ENCODE data around the gene THAP7.

Gene THAP7

DNA sequence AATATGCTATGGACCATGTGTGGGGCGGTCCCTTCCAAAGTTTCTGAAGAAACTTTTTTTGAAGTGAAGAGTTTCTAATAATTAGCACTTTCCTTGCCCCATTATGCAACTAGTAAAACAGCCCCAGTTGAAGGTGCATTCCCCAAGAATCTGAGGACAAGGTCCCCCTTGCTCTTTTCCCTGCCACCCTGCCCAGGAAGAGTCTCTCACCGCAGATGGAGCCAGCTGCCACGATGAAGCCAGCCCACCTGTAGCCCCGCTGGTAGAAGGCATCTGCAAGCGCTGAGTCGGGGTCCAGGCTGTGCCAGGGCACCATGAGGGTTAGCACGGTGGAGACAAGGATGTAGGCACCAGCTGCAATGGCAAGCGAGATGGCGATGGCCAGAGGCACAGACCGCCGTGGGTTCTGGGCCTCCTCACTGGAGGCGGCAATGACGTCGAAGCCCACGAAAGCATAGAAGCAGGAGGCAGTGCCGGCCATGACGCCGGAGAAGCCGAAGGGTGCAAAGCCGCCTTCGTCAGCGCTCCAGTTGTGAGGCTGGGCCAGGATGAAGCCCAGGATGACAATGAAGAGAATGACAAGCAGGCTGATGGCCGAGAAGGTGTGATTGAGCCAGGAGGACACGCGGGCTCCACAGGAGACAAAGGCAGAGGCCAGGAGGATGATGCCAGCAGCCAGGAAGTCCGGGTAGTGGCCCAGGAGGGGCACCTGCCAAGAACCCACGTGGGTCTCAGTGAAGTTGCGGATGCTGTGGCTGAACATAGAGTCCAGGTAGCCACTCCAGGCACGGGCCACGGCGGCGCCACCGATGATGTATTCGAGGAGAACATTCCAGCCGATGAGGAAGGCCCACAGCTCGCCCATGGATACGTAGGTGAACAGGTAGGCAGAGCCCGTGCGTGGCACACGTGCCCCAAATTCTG is 29.0 kb upstream of the THAP7 start:
- DNase-seq, result no peak

DNA sequence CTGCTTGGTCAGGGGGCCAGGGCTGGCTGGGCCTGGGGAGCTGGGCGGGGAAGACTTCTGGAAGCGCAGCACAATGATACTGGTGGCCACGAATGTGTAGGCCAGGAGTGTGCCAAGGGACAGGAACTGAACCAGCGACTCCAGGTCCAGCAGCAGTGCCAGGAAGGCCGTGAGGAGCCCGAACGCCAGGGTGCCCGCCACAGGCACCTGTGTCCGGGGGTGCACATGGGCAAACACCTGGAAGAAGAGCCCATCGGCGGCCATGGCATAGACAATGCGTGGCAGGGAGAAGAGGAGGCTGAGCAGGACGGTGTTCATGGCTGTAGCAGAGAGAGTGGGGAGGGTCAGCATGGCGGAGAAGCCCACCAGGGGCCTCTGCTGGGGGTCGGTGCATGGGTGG is 28.1 kb upstream of the THAP7 start:
- DNase-seq, result no peak

DNA sequence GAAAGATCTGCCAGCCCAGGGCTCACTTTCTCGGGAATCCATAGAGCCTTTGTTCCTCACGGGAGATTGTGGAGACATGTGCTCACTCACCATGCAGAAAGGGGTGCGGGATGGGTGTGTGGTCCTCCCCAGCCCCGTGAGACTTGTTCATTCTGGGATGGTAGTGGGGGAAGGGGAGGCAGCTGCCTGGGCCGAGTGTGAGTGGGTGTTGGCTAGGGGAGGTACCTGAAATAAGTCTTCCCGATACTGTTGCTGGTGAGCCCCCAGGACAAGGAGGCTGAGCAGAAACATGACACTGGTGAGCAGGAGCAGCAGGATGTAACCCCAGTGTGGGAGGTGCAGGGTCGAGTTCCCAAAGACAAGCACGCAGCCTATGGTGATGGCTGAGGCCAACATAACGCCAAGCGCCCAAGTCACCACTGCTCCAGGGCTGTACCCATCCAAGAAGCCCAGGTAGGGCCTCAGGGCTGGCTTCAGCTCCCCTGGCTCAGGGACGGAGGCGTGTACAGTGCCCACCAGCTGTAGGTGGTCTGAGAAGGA is 27.6 kb upstream of the THAP7 start:
- DNase-seq, result no peak

DNA sequence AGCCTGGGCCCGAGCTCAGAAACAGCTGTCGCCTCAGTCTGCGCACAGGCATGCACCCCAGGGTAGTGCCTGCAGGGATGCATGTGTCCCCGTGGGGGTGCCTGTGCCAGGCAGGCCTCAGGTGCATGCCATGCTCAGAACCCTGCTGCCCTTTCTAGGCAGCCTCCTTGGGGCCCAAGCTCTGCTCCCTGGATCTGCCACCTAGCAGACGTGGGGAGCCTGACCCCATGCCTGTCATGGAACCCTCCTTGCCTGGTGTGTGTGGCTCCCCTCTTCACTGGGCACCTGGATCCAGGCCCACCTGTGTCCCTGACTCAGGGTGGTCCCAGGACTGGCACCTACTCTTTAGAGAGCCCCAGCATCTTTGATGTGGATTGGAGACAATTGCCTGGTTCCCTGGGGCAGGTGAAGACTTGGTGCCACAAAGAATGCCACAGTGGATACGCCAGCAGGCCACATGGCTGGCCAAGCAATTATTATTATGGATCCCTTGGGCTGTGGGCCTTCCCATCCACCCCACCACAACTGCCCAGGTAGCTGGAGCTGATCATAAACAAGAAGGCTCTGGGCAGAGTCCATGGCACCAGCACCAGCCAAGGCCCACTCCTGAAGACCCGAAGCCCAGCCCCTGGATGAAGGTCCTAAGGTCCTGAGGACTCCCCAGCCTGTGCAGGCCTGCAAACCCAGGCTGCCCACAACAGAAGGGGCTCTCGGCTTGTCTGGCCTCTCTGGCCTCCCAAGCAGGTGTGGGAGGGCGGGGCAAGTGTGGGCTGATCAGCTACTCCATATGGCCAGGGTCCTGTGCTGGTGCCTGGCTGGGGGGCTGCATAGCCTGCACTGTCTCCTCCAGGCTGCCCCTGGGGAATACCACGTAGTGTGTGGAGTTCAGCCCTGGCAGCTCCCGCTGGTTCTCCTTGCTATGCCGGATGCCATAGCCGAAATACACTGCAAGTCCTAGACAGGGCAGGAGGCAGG is 26.6 kb upstream of the THAP7 start:
- no peak for DNase-seq

DNA sequence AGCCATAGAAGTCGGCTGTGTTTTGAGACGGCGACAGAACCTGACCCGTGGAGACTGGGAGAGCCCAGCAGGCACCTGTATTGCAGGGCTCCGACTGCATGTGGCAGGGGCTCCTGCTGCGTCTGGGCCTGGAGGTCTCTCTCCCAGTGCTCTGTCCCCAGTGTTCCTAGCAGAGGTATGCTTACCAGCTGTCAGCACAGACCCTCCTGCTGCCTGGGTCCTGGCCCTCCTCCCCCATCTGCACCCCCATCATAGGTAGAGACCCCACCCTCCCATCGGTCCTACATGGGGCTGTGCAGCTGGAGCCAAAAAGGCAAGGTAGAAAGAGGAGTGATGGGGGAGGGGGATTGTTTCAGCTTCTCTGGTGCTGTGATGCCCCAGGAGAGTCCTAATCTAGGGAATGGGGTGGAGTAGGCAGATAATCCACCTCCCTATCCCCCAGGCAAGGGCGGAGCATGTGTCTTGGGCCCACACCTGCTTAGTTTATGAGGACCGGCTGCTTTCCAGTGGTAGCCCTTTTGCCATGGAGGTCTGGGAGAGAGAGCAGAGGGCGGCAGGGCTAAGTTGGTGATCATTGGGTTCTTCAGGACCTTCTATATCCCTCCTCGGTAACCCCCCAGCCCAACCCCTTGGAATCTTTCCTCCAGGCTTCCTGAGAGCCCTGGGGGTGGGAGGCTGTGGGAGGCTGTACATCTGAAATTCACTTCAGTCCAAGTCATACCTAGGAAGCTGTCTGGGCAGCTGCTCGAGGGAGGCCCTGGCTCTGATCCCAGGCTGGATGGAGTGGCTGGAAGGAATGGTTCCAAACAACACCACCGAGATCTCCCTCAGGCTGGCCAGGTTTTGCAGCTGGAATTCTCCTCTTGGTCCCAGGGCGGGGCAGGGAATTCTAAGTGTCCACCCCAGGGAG is 25.1 kb upstream of the THAP7 start:
- no peak for DNase-seq

DNA sequence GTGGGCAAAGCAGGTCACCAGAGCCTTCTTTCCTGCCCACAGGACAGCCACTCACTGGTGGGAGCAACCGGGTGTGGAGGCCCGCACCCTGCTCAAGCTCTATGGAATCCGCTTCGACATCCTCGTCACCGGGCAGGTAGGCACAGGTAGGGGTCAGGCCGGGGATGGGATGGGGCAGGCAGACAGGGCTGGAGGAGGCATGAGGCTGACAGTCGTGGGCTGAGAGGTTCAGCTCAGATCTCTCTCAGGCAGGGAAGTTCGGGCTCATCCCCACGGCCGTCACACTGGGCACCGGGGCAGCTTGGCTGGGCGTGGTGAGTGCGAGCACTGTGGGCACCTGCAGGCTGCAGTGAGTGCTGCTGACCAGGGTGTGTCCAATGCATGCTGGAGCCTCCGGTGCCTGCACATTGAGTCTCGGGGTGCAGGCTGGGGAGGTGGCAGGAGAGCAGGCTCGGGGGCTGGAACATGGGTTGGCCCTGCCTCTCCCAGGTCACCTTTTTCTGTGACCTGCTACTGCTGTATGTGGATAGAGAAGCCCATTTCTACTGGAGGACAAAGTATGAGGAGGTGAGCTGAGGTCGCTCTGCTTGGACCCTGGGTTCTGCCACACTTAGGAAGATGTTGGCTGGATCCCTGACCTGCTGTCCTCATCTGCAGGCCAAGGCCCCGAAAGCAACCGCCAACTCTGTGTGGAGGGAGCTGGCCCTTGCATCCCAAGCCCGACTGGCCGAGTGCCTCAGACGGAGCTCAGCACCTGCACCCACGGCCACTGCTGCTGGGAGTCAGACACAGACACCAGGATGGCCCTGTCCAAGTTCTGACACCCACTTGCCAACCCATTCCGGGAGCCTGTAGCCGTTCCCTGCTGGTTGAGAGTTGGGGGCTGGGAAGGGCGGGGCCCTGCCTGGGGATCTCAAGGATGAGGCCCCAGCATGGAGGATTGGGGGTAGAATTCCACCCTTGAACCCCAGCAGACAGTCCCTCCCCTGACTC is 24.1 kb upstream of the THAP7 start:
- DNase-seq, result no peak

DNA sequence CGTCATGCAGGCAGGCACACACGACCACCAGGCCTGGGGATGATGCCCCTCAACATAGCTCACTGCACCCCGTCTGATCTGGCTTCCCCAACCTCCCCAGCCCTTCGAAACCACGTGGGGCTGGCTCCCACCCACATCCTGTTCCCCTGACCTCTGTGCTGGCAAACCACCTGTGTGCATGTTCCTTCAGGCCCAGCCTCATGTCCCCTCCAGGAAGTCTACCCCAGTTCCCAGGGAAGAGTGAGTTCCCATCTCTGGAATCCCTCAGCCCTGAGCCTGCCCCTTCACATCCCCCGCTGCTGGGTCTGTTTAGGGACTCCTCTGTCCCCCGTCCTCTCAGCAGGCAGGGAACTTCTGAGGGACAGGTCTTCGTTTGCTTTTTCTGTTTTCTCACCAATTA is 23.3 kb upstream of the THAP7 start:
- no peak for DNase-seq

DNA sequence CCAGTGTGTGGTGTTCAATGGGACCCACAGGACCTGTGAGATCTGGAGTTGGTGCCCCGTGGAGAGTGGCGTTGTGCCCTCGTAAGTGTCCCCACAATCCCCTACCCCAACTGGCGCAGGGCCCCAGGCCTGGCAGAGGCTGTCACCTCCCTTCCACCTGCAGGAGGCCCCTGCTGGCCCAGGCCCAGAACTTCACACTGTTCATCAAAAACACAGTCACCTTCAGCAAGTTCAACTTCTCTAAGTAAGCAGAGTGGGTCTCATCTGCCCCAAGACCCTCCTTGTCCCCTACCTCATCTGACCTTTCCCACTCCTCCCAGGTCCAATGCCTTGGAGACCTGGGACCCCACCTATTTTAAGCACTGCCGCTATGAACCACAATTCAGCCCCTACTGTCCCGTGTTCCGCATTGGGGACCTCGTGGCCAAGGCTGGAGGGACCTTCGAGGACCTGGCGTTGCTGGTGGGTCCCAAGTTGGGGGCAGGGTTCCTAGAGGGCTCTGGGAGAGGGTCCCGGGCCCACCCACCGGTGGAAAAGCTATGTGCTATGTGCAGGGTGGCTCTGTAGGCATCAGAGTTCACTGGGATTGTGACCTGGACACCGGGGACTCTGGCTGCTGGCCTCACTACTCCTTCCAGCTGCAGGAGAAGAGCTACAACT is 21.2 kb upstream of the THAP7 start:
- no peak for DNase-seq

DNA sequence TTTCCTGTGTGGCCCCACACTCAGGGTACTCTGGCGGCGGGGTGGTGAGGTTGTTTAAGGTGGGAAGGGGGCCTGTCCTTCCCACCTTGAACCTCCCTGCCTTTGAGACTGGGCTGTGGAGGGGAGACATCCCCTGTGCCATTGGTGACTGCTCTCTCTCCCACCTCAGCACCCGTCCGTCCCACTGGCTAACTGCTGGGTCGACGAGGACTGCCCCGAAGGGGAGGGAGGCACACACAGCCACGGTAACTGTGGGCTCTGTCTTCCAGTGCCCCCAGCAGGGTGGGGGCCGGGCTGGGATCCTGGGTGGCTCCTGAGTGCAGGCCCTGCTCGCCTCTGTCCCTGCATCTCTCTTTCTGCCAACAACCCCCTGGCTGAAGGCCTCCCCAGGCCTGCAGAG is 20.6 kb upstream of the THAP7 start:
- DNase-seq, result no peak

DNA sequence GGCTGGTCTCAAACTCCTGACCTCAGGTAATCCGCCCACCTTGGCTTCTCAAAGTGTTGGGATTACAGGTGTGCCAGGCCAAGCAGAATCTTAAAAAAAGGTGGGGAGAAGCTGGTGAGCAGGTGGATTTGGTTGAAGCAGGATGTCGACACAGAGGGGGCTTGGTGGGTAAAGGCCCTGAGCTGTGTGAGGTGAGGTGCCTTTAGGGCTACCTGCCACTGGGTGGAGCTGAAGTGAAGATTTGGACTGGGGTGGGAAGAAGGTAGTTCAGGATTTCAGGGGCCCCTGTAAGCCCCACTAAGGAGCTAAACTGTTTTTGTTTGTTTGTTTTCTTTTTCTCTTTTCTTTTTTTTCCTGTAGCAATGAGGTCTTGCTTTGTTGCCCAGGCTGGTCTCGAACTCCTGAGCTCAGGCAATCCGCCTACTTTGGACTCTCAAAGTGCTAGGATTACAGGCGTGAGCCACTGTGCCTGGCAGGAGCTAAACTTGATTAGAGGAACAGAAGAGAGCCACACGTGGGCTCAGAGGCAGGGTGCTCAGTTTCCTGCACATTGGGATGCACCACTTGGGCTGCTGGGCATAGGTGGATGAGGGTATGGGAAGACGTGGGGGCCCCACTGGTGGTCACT is 19.0 kb upstream of the THAP7 start:
- no peak for DNase-seq

DNA sequence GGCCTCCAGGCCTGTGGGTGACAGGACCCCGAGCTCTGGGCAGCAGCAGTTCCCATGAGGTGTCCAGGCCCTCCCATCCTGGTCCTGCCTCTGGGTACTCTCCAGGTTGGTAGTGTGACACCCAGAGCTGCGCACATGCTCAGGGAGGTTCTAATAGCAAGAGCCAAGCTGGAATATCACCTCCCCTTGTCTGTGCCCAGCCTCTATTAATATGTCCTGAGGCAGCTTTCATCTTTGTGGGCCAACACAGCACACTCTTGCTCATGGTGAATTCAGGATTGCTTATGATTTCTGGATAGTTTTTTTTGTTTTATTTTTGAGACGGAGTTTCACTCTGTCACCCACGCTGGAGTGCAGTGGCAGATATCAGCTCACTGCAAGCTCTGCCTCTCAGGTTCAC is 16.4 kb upstream of the THAP7 start:
- no peak for DNase-seq

DNA sequence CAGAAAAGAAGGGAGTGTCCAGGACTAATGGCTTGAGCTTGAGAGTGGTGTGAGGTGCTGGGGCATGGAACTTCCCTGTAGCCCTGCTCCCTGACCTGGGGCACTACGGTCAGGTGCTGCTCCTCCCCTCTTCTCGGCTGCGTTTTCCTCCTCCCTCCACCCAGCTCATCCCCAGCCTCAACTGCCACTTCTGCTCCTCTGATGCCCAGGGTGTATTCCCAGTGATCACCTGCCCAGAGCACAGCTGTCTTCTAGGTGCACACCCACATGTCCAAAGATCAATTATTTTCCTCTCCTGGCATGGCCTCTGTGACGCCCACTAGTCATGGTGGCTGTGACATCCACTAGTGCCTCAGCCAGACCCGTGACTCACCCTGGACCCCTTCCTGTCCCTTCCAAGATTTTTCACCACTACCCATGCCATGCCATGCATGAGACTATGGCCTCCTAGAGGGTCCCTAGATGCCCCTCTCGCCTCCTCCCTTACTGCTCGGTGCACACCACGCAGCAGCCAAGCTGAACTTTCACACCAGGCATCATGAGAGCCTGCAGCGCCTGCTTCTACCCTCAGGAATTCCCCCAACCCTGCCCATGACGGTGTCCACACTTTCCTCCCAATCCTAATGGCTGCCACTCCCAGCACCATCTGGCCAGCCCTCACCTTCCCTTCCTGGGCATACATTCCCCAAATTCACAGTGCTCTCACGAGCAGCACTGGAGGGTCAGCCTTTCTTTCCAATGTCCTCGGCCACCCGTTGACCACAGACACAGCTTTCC is 14.9 kb upstream of the THAP7 start:
- DNase-seq, result no peak

DNA sequence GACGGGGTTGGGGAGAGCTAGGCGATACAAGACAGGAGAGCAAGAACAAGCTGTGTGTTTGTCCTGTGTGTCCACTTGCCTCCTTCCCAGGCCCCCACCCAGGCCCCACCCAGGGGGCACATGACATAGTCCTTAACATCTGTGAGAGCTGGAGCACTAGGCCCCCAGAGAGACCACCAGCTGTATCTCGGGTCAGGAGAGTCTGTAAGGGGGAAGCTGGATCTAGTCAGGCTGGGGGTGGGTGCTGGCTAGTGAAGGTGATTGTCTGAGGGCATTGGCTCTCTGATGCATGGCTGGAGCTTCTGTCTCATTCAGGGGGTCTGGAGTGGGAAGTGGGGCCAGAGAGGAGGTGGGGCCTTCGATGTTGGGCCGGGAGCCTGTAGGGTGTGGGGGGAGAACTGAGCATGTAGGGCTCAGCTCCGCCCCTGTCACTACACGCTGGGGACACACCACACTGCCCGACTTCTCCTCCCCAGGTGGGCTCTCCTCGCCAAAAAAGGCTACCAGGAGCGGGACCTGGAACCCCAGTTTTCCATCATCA is 13.6 kb upstream of the THAP7 start:
- DNase-seq, result no peak

DNA sequence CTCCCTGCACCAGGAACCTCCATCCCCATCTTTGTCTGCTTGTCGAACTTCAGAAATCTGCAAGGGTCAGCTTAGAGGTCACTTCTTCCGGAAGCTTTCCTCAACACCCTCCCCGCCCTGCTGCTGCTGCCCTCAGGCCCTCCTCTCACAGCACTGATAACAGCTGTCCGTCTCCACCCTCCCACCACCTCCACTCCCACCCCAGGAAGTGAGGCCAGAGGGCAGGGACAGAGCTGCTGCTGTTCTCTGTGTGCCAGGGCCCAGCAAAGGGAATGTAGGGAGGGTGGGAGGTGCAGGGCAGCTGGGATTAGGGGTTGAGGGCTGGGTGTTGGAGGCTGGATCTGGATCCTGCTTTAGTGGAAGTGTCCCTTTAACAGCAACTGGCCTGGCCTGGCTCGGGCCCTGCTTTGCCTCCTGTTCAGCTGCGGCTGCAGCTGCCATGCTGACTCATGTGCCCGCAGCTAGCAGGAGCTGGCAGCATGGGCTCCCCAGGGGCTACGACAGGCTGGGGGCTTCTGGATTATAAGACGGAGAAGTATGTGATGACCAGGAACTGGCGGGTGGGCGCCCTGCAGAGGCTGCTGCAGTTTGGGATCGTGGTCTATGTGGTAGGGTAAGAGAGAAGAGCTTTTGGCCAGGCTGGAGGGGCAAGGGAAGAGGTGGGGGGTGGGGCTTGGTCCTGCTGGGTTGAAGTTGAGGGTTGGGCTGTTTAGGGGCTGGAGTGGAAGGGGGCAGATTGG is 13.0 kb upstream of the THAP7 start, which contains the start of gene P2RX6:
TSS of gene P2RX6 (plus strand) at position 440 of the 740 bp plus-strand sequence. CDS start at position 450, 10 bp downstream.
- DNase-seq, result no peak

DNA sequence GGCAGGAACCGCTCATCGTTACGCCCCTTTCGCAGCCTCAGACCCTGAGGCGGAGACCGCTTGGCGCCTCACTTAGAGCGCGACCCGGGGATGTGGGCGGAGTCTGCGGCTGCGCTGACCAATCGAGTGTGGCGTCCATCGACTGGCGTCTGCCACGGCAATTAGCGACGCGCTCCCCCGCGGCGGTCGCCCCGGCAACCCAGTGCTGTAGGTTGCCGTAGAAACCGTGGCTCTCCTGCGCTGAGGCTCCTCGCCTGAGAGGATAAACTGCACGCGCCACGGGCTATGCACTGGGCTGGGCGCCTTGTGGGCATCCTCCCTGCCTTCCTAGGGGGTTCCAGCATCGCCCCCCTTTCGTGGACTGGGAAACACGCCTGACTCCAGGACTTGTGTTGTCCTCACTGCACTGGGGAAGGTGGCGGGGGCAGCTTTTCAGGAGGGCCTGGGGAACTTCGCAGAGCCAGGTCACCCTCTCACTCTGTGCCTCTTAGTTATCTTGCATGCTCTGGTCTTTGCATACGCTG is 12.3 kb upstream of the THAP7 start:
- peak; percentile 77 for DNase-seq

DNA sequence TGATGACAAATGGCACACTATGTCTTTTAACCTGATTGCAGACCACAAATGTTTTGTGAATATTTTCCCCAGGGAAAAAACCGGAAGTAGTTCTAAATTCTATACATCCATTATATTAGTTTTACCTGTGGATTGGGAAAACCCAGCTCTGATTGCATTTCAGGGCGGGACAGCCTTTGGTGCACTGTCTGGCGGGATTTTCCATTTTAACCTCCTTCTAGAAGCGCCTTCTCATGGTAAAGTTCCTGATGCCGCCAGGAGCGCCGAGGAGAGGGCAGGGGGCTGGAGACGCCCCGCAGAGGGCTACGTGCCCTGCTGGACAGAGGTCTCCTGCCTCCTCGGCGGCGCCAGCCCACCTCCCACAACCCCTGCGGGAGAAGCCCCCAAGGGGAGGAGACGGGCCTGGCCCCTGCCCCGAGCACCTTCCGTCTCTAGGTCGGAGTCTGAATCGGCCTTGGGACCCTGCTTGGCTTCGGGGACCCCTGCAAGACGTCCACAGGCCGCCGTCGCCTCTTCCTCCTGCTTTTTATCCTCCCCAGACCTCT is 11.8 kb upstream of the THAP7 start:
- no peak for DNase-seq
